Small intestine (tissue), 7 donors: ENCODE measurements around the gene OAS2. TPM values are rescaled to one million over a fixed set of nuclear protein-coding genes. Genes with fewer than 3 reads are reported as not detected.

ENCODE experiments used
- DNase-seq, 2 donors: peaks; one replicate each; pipeline versions ENCODE4 v3.0.0 to v3.0.0-alpha.2; 2013
- FAIRE-seq: peaks from 2 replicates; lab custom pipeline; 2012; peaks lifted over from hg19 to GRCh38; lab: Jason Lieb, UNC
- H3K27ac ChIP-seq, 3 donors: one replicate each; pipeline ENCODE4 v1.5.1; 2013; ENCODE audit warnings: low read length in 2 of 3, mild to moderate bottlenecking in 2 of 3, control low read depth in 1 of 3, inconsistent platforms in 1 of 3, low read depth in 1 of 3, moderate library complexity in 1 of 3
- H3K27me3 ChIP-seq, 3 donors: one replicate each; pipeline ENCODE4 v1.6.1; 2013; ENCODE audit warnings: low read length in 3 of 3, inconsistent platforms in 1 of 3; ENCODE audit not compliant: control insufficient read depth in 3 of 3, insufficient read depth in 3 of 3
- H3K36me3 ChIP-seq, 3 donors: one replicate each; pipeline ENCODE4 v1.6.1; 2013; ENCODE audit warnings: low read length in 3 of 3, inconsistent platforms in 1 of 3, low read depth in 1 of 3, mild to moderate bottlenecking in 1 of 3, moderate library complexity in 1 of 3; ENCODE audit not compliant: control insufficient read depth in 3 of 3, insufficient read depth in 2 of 3
- H3K4me1 ChIP-seq, 3 donors: one replicate each; pipeline ENCODE4 v1.6.1; 2013; ENCODE audit warnings: low read length in 2 of 3, inconsistent platforms in 1 of 3, low read depth in 1 of 3, mild to moderate bottlenecking in 1 of 3, moderate library complexity in 1 of 3; ENCODE audit not compliant: control insufficient read depth in 3 of 3, insufficient read depth in 2 of 3
- H3K4me3 ChIP-seq, 3 donors: one replicate each; pipeline ENCODE4 v1.5.1; 2013; ENCODE audit warnings: low read length in 3 of 3, control low read depth in 1 of 3, inconsistent platforms in 1 of 3, low read depth in 1 of 3, mild to moderate bottlenecking in 1 of 3, moderate library complexity in 1 of 3
- H3K9me3 ChIP-seq, 2 donors: one replicate each; pipeline ENCODE4 v1.6.1; 2013; ENCODE audit warnings: low read depth in 1 of 2, low read length in 1 of 2; ENCODE audit not compliant: control insufficient read depth in 2 of 2, insufficient read depth in 1 of 2
- WGBS, 3 donors: extraction: QIAGEN DNeasy Blood & Tissue Kit; methylation state at CpG; one replicate each; pipeline ENCODE4 v1.1.7; 2013; 5-methylcytosine and 5-hydroxymethylcytosine counted together
- polyA plus RNA-seq, 4 donors: library from polyadenylated mRNA; stranded (reverse) in 3 of 4; unstranded in 1 of 4; fragments of 200-250 nt in 3 of 4; fragments of 120-200 nt in 1 of 4; gene quantifications; one replicate each; pipeline versions ENCODE4 v1.2.1 to v1.2.3, GENCODE V29; 2013
- donor health status: healthy with polysubstance abuse.
- donor health status: control.
- donor health status: control.
- donor health status: Bipolar disorder and iron deficiency.
- donor health status: healthy.

The OAS2 gene
- polyA plus RNA-seq, 4 donors = 2.3 to 7.7 (median 2.7) TPM

DNA sequence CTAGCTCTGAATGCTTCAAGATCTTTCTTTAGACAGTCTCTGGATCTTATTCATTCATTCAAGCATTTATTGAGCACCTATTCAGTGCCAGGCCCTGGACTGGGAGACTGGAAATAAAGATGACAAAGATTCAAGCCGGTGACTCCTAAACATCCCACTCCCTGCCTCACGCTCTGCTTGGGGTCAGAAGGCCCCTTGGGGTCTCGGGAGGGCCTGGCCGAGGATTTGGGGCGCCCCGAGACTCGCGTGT lies 78.0 kb downstream of the OAS2 start:
- FAIRE-seq = no peak
- H3K4me1 ChIP-seq = no peaks in the 10 kb centered on the region
- no peak for DNase-seq
- H3K27ac ChIP-seq = peak overlapping the region in 1 of 3 donors; percentile 20
- no peaks in the 10 kb centered on the region for H3K36me3 ChIP-seq
- no peaks in the 10 kb centered on the region for H3K9me3 ChIP-seq
- H3K27me3 ChIP-seq = peaks cover 0 to 34% (median 2%) of the 10 kb centered on the region in 3 donors
- WGBS, 3 donors = 7 to 13% (median 11%) methylated on average over 8 of the region's 8 CpGs
- H3K4me3 ChIP-seq = peak overlapping the region; percentile 15 to 51 (median 50)

DNA sequence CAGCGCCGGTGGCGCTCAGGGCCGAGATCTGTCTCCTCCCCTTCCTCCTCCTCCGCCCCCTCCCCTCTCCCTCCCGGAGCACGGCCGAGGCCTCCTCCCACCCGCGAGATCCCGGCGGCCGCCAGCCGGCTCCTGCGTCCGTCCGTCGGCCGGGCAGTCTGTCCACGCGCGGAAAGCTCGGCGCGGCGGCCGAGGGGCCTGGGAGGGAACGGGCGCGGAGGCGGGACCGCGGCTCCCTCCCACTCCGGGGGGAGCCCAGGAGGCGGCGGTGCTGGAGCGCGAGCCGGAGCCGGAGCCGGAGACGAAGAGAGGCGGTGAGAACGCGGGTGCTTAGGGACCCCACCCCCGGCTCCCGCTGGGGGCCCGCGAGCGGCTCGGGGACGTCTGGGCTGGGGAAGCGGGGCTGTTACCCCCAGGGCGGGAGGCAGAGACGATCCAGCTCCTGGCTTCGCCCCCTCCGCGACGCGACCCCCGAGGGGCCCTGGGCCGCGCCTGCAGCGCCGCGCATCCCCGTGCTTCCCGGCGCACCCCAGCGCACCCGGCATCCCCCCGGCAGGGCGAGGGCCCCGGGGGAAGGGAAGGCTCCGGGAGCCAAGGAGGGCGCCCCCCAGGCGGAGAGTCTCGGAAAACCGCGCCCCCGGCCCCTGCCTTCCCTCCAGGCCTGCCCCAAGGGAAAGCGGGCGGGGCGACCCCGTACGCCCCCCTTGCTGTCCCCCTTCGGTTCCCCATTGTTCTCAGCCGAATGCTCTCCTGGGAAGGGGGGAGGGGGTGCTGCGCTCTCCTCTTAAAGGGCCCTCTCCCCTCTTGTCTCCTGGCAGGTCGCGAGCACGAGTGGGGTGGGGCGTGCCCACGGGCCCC lies 78.5 kb downstream of the OAS2 start, which contains the start of gene DTX1:
TSS of gene DTX1 (plus strand) at position 100 of the 858 bp plus-strand sequence. CDS start 1,463 bp downstream, outside the sequence.
- Histone ChIP-seq H3K4me1 (no peaks in the 10 kb centered on the region), H3K36me3 (no peaks in the 10 kb centered on the region), H3K27me3 (peaks cover 0 to 34% (median 2%) of the 10 kb centered on the region in 3 donors), H3K4me3 (peak within 1 kb of the TSS; percentile 27 to 51 (median 50)), H3K27ac (peak within 1 kb of the TSS in 1 of 3 donors; percentile 20), H3K9me3 (no peaks in the 10 kb centered on the region)
- WGBS, 3 donors = 1 to 6% (median 4%) methylated on average over 46 to 94 of the region's 94 CpGs
- FAIRE-seq (no peak), DNase-seq (no peak)

DNA sequence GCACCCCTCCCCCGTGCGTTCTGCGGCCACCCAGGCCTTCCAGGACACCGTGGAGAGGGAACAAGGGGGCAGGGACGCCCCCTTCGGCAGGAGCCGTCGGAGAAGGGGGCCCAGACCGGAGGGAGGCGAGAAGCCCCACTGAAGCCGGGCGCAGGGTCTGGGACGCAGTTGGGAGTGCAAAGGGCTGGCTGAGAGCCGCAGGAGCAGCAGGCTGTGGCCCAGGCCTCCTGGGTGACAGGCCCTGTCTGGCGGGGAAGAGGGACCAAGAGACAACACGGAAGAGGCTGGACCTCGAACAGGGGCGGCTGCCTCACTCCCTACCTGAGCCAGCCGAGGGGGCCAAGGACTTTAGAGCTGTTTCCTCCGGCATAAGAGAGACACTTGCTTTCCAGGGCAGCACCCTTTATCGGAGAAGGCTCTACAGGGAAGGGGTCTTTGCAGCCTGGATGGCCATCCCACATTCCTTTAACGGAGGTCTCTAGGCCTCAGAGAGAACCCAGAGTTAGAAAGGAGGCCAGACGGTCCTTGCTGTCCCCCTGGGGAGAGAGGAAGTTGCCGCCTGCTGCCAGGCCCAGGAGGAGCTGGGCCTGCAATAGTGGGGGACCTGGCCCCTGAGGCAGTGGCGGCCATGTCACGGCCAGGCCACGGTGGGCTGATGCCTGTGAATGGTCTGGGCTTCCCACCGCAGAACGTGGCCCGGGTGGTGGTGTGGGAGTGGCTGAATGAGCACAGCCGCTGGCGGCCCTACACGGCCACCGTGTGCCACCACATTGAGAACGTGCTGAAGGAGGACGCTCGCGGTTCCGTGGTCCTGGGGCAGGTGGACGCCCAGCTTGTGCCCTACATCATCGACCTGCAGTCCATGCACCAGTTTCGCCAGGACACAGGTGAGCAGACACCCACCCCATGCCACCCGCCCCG lies 79.5 kb downstream of the OAS2 start:
- no peaks in the 10 kb centered on the region for H3K36me3 ChIP-seq
- no peaks in the 10 kb centered on the region for H3K9me3 ChIP-seq
- no peak overlapping the region for H3K27ac ChIP-seq
- 51 to 58% (median 57%) methylated on average over 44 of the region's 44 CpGs for WGBS, 3 donors
- DNase-seq (no peak), FAIRE-seq (no peak)
- peak overlapping the region; percentile 5 to 51 (median 50) for H3K4me3 ChIP-seq
- H3K27me3 ChIP-seq = peaks cover 0 to 34% (median 2%) of the 10 kb centered on the region in 3 donors
- H3K4me1 ChIP-seq = no peaks in the 10 kb centered on the region

DNA sequence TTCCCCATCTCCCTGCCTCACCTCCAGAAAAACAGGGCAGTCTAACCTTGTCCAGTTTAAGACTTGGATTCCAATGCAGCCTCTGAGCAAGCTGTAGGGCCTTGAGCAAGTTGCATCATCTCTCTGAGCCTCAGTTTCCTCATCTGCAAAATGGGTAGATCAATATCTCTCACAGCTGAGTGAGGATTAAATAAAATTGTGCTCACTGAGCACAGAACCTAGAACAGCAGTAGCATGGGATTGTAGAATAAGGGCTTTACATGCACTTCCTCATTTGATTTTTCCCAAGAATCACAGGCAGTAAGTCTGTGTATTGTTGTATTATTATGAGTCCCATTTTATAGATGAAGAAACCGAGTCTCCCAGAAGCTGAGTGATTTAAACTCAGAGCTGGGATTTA lies 80.2 kb downstream of the OAS2 start:
- Histone ChIP-seq H3K27me3 (peaks cover 0 to 34% (median 0%) of the 10 kb centered on the region in 3 donors), H3K4me1 (no peaks in the 10 kb centered on the region), H3K27ac (no peak overlapping the region), H3K9me3 (no peaks in the 10 kb centered on the region), H3K4me3 (peak overlapping the region in 1 of 3 donors; percentile 51), H3K36me3 (no peaks in the 10 kb centered on the region)
- DNase-seq (no peak), FAIRE-seq (no peak)
- WGBS, 3 donors = 84 to 90% (median 88%) methylated on average over 1 of the region's 1 CpG

DNA sequence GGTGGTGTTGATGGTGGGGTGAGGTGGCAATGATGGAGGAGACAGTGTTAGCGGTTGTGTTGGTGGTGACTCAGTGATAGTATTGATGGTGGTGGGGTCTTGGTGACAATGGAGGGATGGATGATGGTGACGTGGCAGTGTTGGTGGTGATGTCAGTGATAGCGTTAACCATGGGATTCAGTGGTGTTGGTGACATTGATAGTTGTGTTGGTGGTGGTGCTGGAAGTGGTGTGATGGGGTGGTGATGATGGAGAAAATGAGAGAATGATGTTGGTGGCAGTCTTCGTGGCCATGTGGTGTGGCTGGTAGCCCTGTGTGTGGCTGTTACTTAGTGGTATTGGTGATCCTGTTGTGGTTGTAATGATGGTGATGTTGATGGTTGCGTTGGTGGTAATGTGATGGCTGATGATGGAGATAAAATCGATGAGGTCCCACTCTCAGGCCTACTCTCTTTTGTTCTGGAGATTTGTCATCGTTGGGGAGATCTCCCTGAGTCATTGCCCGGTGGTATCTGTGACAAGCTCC lies 80.8 kb downstream of the OAS2 start:
- FAIRE-seq = no peak
- WGBS, 3 donors = 68 to 83% (median 70%) methylated on average over 8 of the region's 8 CpGs
- H3K27me3 ChIP-seq = peaks cover 0 to 34% (median 0%) of the 10 kb centered on the region in 3 donors

DNA sequence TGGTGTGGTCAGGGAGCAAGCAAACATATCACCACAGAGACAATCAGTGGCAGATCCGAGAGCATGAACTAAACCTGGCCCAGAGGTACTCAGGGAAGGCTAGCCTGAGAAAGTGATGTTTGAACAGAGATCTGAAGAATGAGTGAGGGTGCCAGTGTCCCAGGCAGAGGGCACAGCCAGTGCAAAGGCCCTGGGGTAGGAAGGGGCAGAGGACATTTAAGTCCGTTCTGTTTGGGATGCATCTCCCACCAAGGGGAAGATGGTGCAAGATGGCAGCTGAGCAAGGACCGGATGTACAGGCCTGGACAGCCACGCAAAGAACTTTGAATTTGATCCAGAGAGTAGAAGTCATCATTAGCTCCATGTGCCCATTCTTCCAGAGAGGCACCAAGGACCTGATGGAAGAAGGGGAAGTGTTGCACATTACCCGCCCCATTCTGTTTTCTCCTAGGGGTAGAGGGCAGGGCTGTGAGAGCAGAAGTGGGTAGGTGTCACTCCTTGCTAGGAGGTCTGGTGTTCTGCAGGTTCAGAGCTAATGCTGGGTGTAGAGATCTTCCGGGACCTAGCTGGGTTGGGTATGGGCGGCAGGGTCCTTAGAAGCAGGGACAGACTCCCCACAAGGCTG lies 82.1 kb downstream of the OAS2 start:
- Histone ChIP-seq H3K9me3 (no peaks in the 10 kb centered on the region), H3K27ac (no peak overlapping the region), H3K4me1 (no peaks in the 10 kb centered on the region), H3K27me3 (peaks cover 0 to 25% (median 0%) of the 10 kb centered on the region in 3 donors), H3K36me3 (no peaks in the 10 kb centered on the region), H3K4me3 (no peak overlapping the region)
- DNase-seq = no peak
- 72 to 82% (median 80%) methylated on average over 7 of the region's 7 CpGs for WGBS, 3 donors
- FAIRE-seq = no peak

More for the DNA sequence above, 80.8 kb downstream of the OAS2 start:
- H3K4me3 ChIP-seq = no peak overlapping the region
- H3K9me3 ChIP-seq = no peaks in the 10 kb centered on the region
- no peak for DNase-seq
- no peak overlapping the region for H3K27ac ChIP-seq
- H3K36me3 ChIP-seq = no peaks in the 10 kb centered on the region
- H3K4me1 ChIP-seq = no peaks in the 10 kb centered on the region

DNA sequence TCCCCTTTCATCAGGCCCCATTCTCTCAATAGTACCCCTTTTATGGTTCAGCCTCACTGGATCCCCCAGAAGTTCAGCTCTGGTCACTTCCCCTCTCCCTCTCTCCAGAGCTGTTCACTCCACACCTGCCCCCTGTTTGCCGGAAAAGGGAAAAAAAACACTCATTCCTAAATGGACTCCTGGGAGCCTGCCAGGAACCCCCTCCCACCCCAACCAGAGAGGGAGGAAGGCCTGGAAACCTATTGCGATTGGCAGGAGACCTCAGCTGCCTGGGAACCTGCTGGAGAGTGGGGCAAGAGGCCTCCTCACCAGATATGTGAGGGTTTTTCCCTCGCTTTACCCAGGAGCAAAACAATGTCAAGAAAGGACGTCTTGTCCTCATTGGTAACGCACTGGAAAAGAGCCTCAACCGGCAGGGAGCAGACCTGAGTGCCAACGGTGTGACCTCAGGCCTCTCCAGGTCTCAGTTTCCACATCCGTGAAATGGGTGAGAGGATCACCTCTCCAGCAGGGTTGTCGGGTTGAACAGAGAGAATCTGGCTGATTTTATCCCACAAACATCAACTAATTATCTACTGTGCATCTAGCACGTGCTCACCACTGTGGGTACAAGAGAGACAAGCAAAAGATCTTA lies 82.9 kb downstream of the OAS2 start:
- DNase-seq (no peak), FAIRE-seq (no peak)
- Histone ChIP-seq H3K4me1 (no peaks in the 10 kb centered on the region), H3K4me3 (no peak overlapping the region), H3K27me3 (peaks cover 0 to 17% (median 0%) of the 10 kb centered on the region in 3 donors), H3K9me3 (no peaks in the 10 kb centered on the region), H3K27ac (no peak overlapping the region), H3K36me3 (no peaks in the 10 kb centered on the region)
- 67 to 68% (median 67%) methylated on average over 10 of the region's 10 CpGs for WGBS, 3 donors
